D341Med (cell line): ENCODE data around the gene GLS2.
A peak's percentile ranks its signal among the peaks of the same experiment; 100 is the strongest.
"Not testable (repeated sequence)": the region's sequence is repeated elsewhere in the genome, so short reads cannot be mapped to it uniquely, and the experiment has no call there.

Source experiments
- DNase-seq: peaks from one replicate; pipeline ENCODE4 v3.0.0; 2012; ENCODE audit warnings: low spot score

The GLS2 gene

DNA sequence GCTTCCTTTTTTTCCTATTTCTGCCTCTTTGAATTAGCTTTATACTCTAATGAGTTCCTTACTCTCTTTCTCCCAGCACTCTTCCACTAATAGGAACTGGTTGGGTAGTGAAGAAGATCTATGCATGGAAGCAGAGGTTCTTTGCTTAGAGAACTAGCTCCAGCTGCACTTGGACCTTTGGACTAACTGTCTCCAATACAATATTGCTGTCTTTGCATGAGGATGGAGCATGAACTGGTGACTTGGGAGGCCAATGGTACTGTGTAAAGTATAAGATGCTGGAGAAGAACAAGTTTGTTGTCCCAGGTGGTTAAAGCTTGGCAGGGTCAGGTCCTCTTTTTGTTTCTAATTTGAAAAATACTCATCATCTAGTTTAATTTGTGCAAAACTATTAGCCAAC lies 2.4 kb upstream of the GLS2 start:
- DNase-seq, result no peak

DNA sequence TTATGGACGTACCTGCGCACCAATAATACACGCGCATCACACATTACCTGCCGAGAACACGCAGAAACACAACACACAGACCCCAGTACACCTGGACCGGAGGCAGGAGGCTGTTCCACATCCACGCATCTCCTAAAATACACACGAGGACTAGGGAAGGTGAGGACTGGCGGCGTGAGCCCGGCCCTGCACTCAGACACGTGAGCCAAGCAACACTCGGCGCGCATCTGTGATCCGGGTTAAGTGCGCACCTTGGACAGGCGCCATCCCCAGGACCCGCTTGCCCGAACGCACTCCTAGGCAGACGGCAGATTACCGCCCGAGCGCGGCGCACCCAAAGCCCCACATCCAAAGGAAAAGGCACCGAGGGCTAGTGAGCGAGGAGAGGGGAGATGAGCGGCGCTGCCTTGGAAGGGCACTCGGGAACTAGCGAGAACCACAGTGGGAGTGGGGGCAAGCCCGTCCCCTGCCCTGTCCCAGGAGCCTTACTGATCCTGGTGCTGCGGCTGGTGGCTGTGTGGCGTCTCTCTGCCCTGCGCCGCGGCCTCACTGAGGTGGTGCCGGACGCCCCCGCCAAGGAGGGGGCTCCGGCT lies 417 bp downstream of the GLS2 start:
- DNase-seq, result peak; percentile 79

DNA sequence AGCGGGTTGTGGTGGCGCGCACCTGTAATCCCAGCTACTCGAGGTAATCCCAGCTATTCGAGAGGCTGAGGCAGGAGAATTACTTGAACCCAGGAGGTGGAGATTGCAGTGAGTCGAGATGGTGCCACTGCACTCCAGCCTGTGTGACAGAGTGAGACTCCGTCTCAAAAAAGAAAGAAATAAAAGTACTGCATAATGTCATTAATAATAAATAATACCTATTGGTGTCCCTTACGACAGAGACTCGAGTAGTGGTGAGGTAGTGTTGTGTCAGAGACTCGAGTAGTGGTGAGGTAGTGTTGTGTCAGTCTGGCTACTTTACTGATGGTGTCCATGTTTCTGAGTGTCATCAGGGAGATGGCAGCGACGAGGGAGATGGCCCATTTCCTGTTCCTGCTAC lies 1.3 kb downstream of the GLS2 start:
- DNase-seq, result no peak

DNA sequence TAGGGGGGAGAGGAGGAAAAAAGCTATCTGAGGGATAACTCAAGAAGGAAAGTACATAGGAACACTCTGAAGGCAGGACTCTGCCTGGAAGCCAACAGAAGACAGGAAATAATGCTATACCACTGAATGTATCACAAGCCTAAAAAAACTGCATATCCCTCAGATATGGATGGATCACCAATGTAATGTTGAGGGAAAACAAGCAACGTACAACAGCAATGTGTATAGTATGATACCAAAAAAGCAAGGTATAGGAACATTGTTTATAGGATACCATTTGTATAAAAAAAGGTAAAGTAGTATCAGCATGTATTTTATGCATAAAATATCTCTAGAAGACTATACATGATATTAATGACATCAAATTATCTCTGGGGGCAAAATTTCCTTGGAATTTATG lies 3.4 kb downstream of the GLS2 start:
- DNase-seq, result no peak

DNA sequence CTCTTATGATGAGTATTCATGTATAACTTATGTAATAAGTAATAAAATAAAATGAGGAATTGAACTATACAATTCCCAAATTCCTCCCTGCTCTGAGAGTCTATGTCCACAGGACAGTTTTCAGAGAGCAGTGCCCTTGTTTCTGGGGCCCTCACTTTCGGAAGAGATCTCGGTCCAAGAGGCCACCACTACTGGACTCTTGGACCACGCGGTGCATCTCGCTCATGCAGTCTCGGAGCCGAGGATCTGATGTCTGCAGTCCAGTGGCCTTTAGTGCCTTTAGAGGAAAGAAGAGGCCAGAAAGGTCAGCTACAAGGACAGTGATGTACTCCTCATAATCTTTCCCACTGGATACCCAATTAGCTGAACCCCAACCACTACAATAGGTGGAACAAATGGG lies 8.3 kb downstream of the GLS2 start:
- no peak for DNase-seq

DNA sequence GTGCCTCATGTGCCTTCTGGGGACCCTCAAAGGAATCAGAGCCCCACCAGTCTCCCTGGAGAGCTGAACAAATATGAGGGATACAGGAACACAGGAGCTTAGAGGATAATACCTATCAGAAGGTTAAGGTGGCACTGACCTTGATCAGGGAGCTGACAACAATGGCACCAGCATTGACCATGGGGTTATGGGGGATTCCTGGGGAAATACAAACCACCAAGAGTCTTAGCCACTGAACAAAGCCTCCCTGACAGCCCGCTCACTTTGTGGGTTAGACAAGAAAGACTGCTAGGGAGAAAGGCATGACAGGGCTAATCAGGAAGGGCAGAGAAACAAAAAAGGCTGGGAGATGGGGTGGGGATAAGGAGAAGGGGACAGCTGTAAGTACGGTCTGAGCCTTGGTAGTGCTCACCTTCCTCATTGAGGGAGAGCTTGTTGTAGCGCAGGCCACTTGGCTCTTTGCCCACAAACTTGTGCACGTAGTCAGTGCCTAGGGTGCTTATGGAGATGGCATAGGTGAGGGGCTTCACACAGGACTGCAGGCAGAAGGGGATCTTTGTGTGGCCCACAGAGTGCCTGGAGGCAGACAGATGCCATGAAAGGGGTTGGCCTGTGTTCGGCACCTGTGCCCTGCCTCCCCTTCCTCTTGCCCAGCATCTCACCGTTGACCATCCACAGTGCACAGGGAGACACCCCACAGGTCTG lies 10.3 kb downstream of the GLS2 start:
- DNase-seq, result peak; percentile 3

DNA sequence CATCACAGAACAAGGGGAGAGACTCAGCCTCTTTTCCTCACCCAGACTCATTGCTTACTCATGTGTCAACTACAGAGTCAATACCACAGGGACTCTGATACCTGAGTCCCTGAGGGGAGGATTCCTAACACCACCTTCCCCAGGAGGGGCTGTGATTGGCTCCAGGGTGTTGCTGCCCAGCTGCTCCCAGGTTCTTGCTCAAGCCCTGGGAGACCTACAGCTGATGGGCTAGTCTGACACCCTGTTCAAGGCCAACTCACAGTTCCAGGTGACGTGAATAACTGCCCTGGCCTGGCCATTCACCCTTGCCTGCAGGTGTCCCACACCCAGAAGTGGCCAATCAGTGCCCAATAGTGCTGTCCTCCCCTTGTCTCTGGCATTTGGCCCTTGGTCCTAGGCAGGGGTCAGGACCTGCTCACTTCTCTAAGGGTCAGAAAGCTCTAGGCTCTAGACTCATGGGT lies 11.0 kb downstream of the GLS2 start:
- DNase-seq, result peak; percentile 20

DNA sequence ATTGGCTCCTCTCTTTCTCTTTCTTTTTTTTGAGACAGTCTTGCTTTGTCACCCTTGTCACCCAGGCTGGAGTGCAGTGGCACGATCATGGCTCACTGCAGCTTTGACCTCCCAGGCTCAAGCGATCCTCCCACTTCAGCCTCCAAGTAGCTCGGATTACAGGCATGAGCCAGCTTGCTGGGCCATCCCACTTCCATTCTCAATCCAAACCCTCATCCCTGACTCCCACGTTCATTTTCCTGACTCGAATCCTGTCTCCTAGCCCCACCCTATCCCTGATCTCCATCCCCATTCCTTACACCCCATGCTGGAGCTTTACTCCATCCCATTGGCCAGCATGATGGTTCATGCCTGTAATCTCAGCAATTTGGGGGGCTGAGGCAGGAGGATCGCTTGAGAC lies 11.8 kb downstream of the GLS2 start:
- DNase-seq, result peak; percentile 9

DNA sequence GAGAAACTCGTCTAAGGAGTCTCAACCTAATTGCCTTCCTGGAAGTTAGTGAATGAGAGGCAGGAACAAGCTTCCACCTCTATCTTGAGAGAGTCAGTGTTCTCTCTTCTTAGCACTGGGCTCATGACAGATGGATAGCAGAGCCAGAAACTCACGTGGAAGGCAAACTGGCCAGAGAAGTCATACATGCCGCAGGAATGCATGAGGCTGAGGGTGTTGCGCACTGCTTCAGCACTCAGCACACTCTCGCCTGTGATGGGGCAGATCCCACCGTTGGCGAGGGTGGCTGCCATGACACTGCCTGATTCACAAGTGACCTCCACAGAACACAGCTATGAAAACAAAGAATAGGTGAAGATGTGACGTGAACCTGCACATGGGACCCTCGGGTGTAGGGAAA lies 13.6 kb downstream of the GLS2 start:
- no peak for DNase-seq

DNA sequence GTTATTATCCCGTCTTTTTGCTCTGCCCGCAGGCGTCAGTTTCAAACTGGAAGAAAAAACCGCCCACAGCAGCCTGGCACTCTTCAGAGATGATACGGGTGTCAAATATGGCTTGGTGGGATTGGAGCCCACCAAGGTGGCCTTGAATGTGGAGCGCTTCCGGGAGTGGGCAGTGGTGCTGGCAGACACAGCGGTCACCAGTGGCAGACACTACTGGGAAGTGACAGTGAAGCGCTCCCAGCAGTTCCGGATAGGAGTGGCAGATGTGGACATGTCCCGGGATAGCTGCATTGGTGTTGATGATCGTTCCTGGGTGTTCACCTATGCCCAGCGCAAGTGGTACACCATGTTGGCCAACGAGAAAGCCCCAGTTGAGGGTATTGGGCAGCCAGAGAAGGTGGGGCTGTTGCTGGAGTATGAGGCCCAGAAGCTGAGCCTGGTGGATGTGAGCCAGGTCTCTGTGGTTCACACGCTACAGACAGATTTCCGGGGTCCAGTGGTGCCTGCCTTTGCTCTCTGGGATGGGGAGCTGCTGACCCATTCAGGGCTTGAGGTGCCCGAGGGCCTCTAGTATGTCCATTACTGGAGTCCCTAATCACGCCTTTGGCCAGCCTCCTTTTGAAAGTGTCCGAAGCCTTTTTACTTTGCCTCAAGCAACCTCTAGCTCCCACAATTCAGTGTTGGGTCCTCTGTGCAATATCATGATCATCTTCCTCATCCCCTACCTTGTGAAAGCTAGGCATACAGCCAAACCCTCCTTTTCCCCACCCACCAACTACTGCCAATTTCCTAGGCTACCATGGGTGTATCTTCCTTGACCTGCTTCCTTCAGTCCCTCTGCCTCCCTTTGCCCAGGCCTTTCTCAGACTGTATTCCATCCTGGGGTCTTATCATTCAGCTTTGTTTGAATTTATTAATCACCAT lies 18.7 kb downstream of the GLS2 start:
- peak; percentile 8 for DNase-seq

DNA sequence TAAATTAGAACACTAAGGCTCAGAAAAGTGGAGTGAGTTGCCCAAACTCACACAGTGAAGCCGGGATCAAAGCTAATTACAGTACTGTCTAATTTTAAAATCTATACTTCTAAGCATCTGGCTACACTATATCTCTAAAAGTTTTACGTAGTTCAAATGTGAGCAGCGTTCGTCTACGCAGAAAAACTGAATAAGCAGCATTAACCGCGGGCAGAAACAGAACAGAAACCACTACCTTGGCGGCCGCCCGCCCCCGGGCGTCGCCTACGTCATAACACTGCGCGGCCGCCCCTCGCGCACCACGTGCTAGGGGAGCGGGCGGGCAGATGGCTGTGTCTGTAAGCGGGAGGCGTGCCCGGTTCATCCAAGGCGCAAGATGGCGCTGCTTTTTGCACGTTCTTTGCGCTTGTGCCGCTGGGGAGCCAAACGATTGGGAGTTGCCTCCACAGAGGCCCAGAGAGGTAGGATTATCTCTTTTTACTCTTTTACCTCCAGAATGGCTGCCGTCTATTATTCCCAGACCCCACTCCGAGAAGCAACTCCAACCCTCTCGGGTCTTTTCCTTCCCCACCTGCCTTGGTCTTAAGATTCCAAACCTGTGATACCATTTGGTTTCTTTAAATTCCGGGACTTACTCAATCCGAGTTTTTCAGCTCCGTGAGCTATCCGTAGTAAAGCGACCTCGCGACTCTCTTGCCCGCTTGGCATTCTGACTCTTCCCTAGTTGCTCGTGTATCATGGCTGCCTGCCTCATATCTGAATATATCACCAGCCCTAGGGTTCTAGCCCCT lies 19.6 kb downstream of the GLS2 start, which contains the start of gene SPRYD4:
SPRYD4 (plus strand) TSS at position 363 of the 791 bp plus-strand sequence; CDS start at position 377, 14 bp downstream.
- peak; percentile 98 for DNase-seq

DNA sequence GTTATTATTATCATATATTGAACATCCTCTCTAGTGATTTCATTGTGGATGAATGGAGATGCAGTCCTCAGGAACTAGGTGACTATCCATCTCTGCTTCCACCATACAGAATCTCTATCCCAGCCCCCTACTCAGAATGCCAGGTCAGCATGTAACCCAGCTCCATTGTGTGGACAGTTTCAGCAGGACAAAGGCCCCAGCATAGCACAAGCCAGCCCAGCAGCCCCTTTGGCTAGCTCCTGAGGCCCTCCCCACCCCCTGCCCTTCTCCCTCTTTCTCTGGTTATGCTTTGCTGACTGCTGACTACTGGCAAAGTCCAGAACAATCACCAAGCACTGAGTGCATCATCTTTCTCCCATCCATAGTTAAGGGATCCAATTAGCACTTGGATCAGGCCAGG lies 25.4 kb downstream of the GLS2 start:
- DNase-seq, result no peak

DNA sequence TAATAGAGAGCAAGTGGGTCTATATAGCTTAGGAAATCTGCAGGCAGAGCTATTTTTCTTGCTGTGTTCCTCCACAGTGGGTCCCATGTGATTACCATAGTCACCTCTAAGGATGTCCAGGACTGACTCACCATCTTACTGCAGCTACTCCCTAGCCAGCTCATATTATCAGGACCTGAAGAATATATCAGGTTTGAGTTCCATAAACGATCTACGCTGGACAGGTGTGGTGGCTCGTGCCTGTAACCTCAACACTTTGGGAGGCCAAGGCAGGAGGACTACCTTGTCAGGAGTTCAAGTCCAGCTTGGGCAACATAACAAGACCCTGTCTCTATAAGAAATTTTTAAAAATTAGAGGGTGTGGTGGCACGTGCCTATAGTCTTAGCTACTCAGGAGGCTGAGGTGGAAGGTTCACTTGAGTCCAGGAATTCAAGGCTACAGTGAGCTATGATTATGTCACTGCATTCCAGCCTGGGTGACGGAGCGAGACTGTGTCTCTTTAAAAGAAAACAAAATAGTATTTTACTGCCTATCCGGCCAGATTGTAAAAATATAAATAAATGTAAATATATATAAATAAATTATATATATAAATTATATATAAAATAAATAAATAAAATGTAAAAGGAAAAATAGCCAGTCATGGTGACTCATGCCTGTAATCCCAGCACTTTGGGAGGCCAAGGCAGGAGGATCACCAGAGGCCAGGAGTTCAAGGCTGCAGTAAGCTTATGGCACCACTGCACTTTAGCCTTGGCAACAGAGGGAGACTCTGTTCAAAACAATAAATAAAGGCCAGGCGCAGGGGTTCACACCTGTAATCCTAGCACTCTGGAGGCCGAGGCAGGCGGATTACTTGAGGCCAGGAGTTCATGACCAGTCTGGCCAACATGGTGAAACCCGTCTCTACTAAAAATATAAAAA lies 26.5 kb downstream of the GLS2 start:
- DNase-seq, result no peak

DNA sequence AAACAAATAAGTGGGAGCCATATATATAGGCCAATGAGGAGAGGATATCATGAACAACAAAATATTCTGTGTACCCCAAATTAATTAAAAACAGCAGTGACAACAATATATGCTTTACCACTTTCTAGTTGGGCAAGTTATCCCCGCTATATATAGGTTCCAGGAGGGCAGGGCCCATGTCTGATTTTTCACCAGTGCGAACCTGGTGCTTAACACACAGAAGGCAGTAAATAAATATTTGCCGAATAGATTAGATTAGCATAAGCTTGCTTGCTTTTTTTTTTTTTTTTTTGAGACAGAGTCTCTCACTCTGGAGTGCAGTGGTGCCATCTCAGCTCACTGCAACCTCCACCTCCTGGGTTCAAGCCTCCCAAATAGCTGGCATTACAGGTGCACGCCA lies 30.1 kb downstream of the GLS2 start:
- no peak for DNase-seq

DNA sequence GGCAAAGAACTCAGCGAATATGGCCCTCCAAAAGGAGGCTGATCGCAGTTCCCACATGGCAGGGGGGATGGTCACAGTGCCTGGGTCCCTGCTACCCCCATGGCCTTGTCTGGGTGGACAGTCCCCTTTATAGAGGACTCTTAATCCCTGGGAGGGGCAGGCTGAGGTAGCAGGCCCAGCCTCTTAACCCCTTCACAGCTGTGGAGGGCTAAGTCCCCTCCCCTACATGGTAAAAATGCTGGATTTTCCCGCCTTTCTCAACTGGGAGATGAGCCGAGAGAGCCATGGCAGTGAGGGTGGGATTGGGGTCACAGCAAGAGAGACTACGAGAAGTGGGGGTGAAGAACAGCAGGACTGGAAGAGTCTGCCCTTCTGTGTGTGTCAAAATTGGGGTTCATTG lies 33.4 kb downstream of the GLS2 start, which contains the start of gene MIP:
MIP (minus strand) TSS at position 101 of the 400 bp plus-strand sequence; CDS start at position 57, 44 bp downstream.
- no peak for DNase-seq

DNA sequence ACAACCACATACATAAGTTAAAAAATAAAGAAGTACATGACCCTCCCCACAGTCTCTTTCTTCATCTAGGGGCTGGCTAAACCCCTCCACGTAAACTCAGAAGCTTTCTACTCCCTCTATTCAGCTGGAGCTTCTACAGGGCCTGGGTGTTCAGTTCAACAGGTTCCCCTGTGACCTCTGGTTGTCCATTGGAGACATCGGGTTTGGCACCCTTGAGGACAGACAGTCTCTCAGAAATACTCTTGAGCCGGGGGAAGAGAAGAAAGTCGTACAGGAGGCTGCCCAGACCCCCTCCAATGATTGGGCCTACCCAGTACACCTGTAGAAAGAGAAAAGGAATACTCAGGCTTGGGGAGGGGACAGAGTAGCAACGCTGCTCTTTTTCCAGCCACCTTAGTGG lies 36.8 kb downstream of the GLS2 start:
- DNase-seq, result no peak

DNA sequence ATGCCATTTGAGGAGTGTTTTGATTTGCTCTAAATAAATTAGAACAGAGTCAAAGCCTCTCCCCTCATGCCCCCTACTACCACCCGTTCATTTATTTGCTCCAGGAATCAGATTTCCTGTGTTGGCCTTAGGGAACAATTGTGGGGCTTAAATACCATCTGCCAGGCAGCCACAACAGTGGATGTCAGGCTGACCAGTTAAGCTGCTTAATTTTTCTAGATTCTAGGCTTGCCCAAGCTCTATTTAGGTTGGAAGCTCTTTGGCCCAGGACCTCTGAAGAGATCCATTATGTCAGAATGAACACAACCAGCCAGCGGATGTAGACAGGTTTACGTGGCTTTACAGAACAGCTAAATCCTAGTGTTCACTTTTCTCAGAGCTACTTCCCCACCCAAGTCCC lies 37.7 kb downstream of the GLS2 start:
- DNase-seq, result peak; percentile 74

DNA sequence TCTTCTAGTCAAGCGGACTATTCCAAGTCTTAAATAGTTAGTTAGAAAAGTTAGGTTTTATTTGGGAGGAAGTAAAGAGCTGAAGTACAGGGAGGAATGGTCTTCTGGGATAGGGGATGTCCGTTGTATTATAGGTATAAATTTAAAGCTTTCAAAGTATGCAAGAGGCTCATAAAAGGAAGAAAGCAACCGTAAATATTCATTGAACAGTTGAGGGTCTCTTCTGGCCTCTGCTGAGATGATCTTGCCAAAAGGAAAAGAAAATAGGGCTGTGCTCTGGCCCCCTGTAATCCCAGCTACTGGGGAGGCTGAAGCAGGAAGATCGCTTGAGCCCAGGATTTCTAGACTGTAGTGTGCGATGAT lies 38.4 kb downstream of the GLS2 start:
- DNase-seq, result no peak

DNA sequence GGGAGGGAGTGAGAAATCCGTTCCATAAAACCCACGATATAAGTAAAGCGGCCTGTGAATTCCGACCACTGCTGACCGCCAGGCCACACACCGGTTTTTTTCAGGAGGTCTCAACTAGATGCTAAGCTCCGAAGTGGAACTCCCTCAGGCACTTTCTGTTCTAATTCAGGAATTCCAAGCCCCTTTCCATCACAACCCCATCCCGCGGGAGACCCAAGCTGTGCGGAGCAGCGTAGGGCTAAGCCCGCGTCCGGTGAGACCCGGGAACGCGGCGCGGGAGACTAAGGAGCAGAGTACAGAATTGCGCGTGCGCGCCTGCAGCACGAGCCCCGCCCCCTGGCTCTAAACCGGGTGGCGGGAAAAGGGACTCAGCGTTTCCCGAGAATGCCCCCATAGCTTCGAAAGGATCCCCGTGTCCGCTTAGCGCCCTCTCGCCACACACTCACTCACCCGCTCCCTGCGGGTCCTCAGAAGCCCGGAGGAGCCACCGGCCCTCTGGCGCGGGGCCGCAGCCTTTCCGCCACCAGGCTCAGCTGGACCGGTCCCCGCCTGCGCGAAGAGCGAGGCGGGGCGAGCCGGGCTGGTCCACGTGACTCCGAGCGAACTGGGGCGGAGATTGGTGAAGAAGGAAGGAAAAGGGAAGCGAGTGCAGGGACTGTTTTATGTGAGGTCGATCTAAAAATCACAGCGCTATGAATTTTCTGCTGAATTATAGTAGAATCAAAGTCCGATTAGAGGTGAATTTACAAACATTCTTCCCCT lies 38.9 kb downstream of the GLS2 start, which contains the start of gene TIMELESS:
TIMELESS (minus strand) TSS at position 567 of the 762 bp plus-strand sequence. CDS start 15,256 bp downstream, outside the sequence.
- DNase-seq, result peak; percentile 97

DNA sequence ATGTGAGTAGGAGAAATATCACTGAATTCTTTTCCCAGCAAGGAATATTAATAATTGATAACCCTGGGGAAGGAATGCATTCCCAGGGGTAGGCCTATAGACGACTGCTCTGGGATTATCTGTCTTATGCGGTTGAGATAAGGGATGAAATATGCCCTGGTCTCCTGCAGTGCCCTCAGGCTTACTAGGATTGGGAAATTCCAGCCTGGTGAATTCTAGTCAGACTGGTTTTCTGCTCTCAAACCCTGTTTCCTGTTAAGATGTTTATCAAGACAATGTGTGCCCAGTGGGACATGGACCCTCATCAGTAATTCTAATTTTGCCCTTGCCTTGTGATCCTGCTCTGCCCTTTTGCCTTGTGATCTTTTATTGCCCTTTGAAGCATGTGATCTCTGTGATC lies 44.8 kb downstream of the GLS2 start:
- not testable (repeated sequence) for DNase-seq
